ENCODE results near the gene LRRC59.
A peak's percentile ranks its signal among the peaks of the same experiment; 100 is the strongest.

Gene LRRC59

DNA sequence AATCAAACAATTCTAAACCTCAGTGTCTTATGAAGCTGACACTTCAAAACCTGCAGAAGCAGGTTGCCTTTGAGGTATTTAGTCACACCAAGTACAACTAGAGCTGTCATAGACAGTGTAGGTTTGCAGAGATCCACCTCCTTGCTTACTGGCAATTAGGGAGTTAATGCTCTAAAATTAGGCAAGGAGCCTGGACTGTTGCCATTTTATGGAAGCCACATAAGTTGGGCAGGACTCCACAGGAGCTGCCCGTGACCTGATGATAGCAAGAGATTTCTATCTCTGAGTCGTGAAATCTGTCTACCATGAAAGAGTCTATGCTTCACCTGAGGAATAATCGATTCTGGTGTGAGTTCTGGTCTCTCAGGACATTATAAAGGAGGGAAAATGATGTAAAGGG is 15.4 kb downstream of the LRRC59 start:
- Mint-ChIP-seq H3K4me3 (no peak overlapping the region), H3K27ac (peak overlapping the region; percentile 16), H3K9me3 (no peaks in the 10 kb centered on the region), H3K36me3 (peaks cover 34 to 70% of the 10 kb centered on the region in 2 donors), H3K27me3 (no peaks in the 10 kb centered on the region), H3K4me1 (no peaks in the 10 kb centered on the region)
- ATAC-seq (replicated peaks) = no peak
- no peak for DNase-seq

DNA sequence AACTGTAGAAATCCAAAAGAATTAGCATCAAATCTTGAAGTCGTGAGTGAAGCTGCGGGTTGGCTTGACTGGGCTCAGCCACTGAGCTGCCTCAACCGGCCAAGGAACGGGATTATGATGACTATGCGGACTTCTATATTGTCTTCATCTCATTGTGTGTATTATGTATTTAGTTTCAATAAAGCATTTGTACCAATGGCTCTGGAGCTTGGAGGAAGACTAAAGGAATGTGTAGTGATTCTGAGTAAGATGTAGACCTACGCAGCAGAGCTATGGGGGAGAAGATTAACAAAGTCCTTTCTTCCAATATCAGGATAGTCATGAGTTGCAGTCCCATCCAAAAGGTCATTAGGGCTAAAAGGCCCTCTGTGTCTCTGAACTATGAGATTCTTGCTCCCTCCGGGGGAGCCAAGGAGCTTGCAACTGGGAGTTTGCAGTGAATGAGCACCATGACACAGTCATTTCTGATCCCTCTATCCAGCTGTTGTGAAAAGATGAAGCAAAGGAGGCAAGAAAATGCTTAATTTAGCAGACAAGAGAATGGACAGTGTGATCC is 16.0 kb downstream of the LRRC59 start:
- Mint-ChIP-seq H3K27me3 (no peaks in the 10 kb centered on the region), H3K9me3 (no peaks in the 10 kb centered on the region), H3K27ac (no peak overlapping the region), H3K4me1 (no peaks in the 10 kb centered on the region), H3K4me3 (no peak overlapping the region), H3K36me3 (peaks cover 30 to 64% of the 10 kb centered on the region in 2 donors)
- DNase-seq = no peak
- ATAC-seq (replicated peaks) = no peak

DNA sequence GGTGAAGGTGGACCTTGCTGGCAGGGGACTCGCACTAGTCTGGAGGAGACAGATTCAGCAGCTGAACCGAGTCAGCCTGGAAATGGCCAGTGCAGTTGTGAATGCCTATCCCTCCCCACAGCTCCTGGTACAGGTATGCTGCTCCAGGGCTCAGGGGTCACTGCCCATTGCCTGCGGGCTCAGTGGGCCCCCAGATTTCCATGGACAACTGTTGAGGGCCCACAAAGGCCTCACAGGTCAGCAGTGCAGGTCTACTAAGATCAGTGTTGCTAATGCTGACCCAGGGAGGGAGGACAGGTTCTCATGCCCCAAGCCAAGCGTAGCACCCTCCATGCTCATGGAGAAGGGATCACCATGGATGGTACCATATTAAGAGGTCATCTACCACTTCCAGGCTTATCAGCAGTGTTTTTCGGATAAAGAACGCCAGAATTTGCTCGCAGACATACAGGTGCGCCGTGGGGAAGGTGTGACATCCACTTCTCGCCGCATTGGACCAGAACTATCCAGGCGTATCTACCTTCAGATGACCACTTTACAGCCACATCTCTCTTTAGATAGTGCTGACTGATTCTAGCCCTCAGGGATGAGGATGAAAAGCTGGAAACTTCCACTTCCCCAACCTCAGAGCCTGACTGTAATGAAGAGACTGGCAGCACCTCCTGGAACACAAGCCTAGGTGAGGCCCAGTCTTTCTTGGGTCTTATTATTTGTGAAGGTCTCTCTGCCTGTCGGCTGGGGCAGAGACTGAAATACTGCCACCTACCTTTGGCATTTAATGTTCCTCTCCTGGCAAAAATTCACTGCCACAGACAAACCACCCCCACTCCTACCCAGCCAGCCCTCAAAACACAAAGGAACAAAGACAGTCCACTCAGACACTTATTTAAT is 16.7 kb downstream of the LRRC59 start:
- Mint-ChIP-seq H3K4me3 (no peak overlapping the region), H3K9me3 (no peaks in the 10 kb centered on the region), H3K4me1 (no peaks in the 10 kb centered on the region), H3K36me3 (peaks cover 27 to 58% of the 10 kb centered on the region in 2 donors), H3K27ac (no peak overlapping the region), H3K27me3 (no peaks in the 10 kb centered on the region)
- ATAC-seq (replicated peaks) (no peak), DNase-seq (no peak)

DNA sequence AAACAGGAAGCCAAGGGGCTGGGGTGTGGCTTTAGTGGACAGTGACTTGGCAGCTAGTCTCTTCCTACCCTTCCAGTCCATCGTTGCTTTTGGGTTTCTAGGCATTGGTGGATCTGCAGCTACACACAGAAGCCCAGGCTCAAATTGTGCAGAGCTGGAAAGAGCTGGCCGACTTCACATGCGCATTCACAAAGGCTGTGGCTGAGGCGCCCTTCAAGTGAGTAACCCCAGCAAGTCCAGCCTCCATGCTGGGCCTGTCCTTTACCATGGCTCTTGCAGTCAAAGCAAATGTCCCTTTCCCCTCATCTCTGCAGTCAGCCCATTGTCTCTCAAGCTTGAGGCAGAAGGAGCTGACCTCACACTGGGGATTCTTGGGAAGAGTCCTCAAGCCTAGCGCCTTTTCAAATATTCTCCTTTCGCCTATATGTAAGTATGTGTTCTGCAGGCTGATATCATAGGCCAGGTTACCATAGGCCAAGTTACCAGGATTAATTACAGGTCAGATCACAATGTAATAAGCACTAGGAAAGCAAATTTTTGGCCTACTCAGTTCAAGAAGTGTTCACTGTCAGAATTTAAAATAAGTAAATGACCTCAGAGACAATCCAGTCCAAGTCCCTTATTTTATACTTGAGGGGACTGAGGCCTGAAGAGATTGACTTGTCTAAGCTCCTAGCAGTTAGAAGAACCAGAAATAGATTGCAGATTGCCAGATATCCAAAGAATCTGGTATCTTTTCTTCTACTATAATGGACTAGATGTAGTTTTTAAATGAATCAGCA is 17.8 kb downstream of the LRRC59 start:
- Mint-ChIP-seq H3K4me3 (no peak overlapping the region), H3K36me3 (peaks cover 21 to 52% of the 10 kb centered on the region in 2 donors), H3K27me3 (no peaks in the 10 kb centered on the region), H3K9me3 (no peaks in the 10 kb centered on the region), H3K4me1 (no peaks in the 10 kb centered on the region), H3K27ac (no peak overlapping the region)
- DNase-seq (no peak), ATAC-seq (replicated peaks) (no peak)

DNA sequence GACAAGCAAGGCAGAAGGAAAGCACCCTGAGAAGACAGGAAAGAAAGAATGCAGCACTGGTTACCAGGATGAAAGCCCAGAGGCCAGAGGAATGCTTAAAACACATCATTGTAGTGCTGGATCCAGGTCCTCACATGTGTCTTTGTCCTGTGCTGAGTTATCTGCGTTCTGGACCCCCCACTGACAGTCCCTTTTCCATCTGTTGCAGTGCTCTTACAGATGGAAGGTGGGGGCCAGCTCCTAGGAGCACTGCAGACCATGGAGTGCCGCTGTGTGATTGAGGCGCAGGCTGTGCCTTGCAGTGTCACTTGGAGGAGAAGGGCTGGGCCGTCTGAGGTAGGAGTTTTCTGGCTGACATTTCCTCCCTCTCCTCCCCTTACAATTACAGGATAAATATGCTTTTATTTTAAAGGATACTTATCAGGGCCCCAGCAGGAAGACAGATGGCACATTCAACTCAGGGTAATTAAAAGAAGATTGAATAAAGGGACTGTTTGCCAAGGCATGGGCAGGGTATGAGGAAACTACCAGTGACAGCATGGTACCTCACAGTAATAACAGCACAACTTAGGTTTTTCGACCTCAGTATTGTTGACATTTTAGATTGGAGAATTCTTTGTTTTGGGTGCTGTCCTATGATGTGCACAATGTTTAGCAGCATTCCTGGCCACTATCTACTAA is 21.3 kb downstream of the LRRC59 start:
- no peak for ATAC-seq (replicated peaks)
- H3K9me3 Mint-ChIP-seq = no peaks in the 10 kb centered on the region
- no peaks in the 10 kb centered on the region for H3K27me3 Mint-ChIP-seq
- peaks cover 17 to 47% of the 10 kb centered on the region in 2 donors for H3K36me3 Mint-ChIP-seq
- H3K4me1 Mint-ChIP-seq = peaks cover 15 to 18% of the 10 kb centered on the region in 2 donors
- DNase-seq = no peak
- H3K27ac Mint-ChIP-seq = no peak overlapping the region
- no peak overlapping the region for H3K4me3 Mint-ChIP-seq

DNA sequence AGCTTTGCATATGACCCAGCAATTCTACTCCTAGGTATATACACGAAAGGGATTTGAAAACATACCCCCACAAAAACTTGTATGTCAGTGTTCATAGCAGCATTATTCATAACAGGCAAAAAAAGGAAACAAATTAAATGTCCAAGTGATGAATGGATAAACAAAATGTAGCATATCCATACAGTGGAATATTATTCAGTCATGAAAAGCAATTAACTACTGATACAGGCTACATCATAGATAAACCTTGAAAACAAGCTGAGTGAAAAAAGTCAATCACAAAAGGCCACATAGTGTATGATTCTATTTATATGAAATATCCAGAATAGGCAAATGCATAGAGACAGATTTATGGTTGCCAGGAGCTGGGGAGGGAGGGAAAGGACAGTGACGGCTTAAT is 23.6 kb downstream of the LRRC59 start:
- Mint-ChIP-seq H3K4me3 (peak overlapping the region; percentile 95 to 98), H3K27ac (peak overlapping the region; percentile 100), H3K9me3 (no peaks in the 10 kb centered on the region), H3K36me3 (peaks cover 13 to 31% of the 10 kb centered on the region in 2 donors), H3K27me3 (no peaks in the 10 kb centered on the region), H3K4me1 (peaks cover 15 to 19% of the 10 kb centered on the region in 2 donors)
- no peak for ATAC-seq (replicated peaks)
- DNase-seq = no peak

DNA sequence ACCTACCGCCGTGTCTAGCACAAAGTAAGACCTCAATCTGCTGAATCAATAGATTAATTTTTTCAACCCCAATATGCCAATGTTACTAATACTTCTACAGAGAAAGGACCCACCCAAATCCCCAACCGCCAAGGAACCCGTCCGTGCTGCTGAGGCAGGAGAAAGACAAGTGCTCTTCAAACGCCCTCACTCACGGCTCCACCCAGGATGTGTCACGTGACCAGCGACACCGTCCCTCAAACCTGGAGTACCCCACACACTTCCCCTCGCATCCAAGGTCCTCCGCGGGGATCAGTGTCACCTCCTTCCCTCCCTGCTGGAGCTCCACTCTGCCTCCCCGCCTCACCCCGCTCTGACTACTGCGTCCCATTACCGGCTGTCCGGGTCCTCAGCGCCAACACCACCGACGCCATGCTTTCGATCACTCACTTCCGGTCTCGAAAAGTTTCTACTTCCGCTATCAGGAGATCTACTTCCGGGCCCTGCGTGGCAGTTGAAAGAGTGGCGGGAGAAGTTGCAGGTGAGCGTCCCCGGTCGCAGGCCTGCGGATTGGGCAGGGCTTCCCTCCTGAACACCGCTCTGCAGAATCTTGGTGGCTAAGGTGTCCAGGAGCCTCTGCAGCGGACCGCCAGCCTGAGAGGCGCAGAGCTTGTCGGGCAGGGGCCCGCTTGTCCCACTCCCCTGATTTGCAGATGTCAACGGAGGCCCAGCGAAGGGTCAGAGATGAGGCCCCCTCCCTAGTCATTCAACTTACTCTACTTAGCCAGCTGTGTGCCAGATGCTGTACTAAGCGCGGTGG is 24.4 kb downstream of the LRRC59 start, which contains the start of the genes EME1 and MRPL27:
Gene EME1 (plus strand): TSS at position 472 of the 799 bp plus-strand sequence. CDS start 1,980 bp downstream, outside the sequence.
Gene MRPL27 (minus strand): TSS at position 427 of the 799 bp plus-strand sequence. CDS start 14 bp downstream, at position 413.
- H3K27me3 Mint-ChIP-seq = no peaks in the 10 kb centered on the region
- H3K9me3 Mint-ChIP-seq = no peaks in the 10 kb centered on the region
- ATAC-seq (replicated peaks) = peak; percentile 96 to 97
- H3K27ac Mint-ChIP-seq = peak within 1 kb of the TSS; percentile 100
- peak within 1 kb of the TSS; percentile 95 to 98 for H3K4me3 Mint-ChIP-seq
- DNase-seq = peak; percentile 84
- H3K4me1 Mint-ChIP-seq = peaks cover 15 to 19% of the 10 kb centered on the region in 2 donors
- H3K36me3 Mint-ChIP-seq = peaks cover 17 to 29% of the 10 kb centered on the region in 2 donors

DNA sequence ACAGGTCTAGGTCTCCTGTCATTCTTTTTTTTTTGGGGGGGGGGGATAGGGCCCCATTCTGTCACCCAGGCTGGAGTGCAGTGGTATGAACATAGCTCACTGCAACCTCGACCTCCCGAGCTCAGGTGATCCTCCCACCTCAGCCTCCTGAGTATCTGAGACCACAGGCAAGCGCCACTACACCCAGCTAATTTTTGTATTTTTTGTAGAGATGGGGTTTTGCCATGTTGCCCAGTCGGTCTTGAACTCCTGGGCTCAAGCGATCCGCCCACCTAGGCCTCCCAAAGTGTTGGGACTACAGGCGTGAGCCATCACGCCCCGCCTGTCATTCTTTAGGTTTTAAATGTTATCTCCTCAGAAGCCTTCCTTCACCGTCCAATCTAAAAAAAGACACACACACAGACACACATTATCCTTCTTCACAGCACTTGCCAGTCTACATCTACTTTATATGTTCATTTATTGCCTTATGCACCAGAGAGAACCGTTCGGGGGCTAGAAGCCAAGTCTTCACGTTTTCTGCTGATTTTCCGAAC is 25.0 kb downstream of the LRRC59 start:
- H3K27ac Mint-ChIP-seq = peak overlapping the region; percentile 100
- ATAC-seq (replicated peaks) = no peak
- no peak for DNase-seq
- H3K36me3 Mint-ChIP-seq = peaks cover 23 to 36% of the 10 kb centered on the region in 2 donors
- H3K27me3 Mint-ChIP-seq = no peaks in the 10 kb centered on the region
- no peaks in the 10 kb centered on the region for H3K9me3 Mint-ChIP-seq
- peak overlapping the region; percentile 95 to 98 for H3K4me3 Mint-ChIP-seq
- H3K4me1 Mint-ChIP-seq = peaks cover 17 to 19% of the 10 kb centered on the region in 2 donors

DNA sequence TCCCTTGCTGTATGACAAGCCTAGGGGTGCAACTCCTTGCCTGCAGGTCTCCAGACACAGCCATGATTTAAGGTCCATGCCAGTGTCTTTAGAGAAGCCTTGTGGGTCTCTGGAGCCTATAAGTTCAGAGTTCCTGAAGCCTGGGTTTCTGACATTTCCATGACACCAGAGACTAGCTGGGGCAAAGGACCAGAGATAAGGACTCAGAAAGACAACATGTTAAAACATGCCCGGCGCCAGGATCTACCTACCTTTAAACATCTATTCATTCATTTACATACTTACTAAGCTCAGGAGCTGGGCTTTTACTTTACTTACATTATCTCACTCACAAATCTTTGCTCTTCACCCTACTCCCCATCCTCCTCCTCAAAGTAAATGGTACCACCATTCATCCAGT is 25.8 kb downstream of the LRRC59 start:
- Mint-ChIP-seq H3K4me3 (peak overlapping the region; percentile 95 to 98), H3K36me3 (peaks cover 23 to 36% of the 10 kb centered on the region in 2 donors), H3K4me1 (peaks cover 17 to 19% of the 10 kb centered on the region in 2 donors), H3K27me3 (no peaks in the 10 kb centered on the region), H3K9me3 (no peaks in the 10 kb centered on the region), H3K27ac (no peak overlapping the region)
- ATAC-seq (replicated peaks) (no peak), DNase-seq (no peak)

DNA sequence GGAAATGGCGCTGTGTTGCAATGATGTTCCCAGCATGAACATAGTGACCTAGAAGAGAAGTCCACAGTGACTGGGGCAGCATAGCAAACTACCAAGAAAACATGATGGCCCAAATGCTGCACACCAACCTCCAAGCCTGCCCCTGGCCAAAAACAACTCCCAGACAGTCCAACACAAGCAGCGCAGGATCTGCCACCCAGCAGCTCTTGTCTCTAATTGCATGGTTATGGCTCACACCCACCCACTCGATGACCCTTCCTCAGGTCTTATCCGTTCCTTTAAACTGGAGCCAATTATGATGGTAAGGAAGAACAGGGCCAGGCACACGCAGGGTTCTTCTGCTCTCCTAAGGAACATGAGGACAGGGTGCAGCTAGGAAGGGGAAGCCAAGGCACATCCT is 27.3 kb downstream of the LRRC59 start:
- no peak overlapping the region for H3K4me3 Mint-ChIP-seq
- ATAC-seq (replicated peaks) (no peak), DNase-seq (no peak)
- H3K27me3 Mint-ChIP-seq = no peaks in the 10 kb centered on the region
- H3K27ac Mint-ChIP-seq = no peak overlapping the region
- peaks cover 19 to 27% of the 10 kb centered on the region in 2 donors for H3K4me1 Mint-ChIP-seq
- H3K9me3 Mint-ChIP-seq = no peaks in the 10 kb centered on the region
- H3K36me3 Mint-ChIP-seq = peaks cover 33 to 43% of the 10 kb centered on the region in 2 donors

DNA sequence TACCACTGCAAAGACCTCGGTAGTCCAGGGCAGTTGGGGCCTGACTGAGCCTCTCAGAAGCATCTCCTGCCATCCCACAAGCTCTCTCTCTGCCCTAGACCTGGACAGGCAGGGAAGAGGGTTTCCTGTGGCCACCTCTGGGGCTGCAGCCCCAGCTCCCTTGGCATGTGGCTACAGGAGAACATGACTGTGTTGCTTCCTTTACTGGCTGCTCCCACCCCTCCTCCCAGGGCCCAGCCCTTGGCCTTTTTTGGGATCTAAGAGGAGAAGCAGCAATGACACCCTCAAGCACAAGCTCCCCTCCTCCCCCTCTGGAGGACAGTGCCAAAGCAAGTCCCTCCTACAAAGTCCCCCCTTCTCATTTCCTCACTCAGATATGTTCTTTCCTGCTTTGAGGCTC is 29.9 kb downstream of the LRRC59 start:
- H3K36me3 Mint-ChIP-seq = peaks cover 31 to 40% of the 10 kb centered on the region in 2 donors
- H3K27me3 Mint-ChIP-seq = no peaks in the 10 kb centered on the region
- H3K27ac Mint-ChIP-seq = no peak overlapping the region
- H3K4me3 Mint-ChIP-seq = no peak overlapping the region
- ATAC-seq (replicated peaks) (no peak), DNase-seq (no peak)
- no peaks in the 10 kb centered on the region for H3K9me3 Mint-ChIP-seq
- peaks cover 16 to 25% of the 10 kb centered on the region in 2 donors for H3K4me1 Mint-ChIP-seq

DNA sequence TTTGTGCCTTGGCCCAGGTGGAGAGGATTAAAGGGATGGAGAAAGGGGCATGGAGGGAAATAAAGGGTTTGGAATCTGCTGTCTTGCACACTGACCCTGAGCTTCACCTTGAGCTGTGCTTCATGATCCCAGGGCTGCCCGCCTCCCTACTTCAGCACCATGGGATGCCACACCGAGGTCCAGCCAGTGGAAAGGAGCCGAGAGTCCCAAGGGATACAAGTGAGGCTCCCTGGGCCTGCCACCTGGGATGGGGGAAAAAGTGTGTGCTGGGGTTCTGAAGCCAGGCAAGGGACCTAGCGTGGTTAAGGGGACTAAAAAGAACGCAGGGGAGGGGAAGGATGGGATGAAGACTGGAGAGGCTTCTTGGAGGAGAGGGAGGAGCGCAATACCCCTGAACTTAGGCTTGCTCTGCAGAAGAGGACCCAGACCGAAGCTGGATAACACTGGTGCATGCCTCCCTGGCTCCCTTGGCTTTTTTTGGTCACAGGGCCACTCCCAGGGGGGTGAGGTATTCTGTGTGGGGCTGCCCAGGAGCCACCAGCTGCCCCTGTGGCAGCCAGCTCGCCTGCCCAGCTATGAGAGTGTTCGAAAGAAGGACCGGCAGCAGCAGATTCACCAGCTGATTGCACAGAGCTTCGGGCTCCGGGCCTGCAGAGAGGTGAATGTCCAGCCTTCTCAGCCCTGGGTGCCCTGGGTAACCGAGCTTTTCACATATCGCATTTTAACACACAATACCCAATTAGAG is 31.5 kb downstream of the LRRC59 start:
- H3K36me3 Mint-ChIP-seq = peaks cover 30 to 32% of the 10 kb centered on the region in 2 donors

More for the DNA sequence above, 31.5 kb downstream of the LRRC59 start:
- no peak overlapping the region for H3K4me3 Mint-ChIP-seq
- no peak overlapping the region for H3K27ac Mint-ChIP-seq
- DNase-seq (no peak), ATAC-seq (replicated peaks) (no peak)
- peaks cover 14 to 18% of the 10 kb centered on the region in 2 donors for H3K4me1 Mint-ChIP-seq
- no peaks in the 10 kb centered on the region for H3K9me3 Mint-ChIP-seq
- no peaks in the 10 kb centered on the region for H3K27me3 Mint-ChIP-seq
